ENCODE measurements around the gene CA6. TPM values are rescaled to one million over a fixed set of nuclear protein-coding genes. Genes with fewer than 3 reads are reported as not detected.

Gene CA6
- total RNA-seq, 1 experiment from 2014 or later = not detected

DNA sequence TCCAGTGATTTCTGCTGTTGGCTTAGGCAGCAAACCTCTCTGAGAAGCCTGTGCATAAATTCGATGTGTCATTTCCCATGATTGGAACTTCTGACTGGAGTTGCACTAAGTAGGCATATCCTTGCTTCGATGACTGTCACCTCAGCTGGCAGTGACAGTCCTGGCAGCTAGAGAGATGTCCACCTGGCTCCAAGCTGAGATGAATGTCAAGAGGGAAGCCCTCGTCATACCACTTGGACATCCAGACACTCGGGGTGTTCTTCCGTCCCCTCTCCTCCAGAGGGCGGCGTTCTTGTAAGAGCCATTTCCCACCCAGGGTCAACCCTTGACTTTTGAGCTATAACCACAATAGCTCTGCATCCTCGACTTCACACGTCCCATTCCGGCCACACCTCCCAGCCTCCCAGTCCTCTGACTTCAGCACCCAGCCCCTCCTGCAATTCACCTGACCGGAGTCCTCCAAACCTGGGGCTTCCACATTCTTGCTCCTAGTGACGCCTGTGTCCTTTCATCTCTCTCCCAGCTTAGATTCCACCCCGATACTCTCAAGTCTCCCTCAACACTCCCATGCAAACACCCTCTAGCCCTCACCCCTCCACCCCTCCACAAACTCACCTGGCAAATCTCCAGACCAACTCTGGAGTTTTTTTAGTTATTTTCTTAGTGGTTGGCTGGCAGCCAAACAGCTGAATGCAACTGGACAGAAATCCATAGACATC lies 17.3 kb downstream of the CA6 start:
- no peak overlapping the region for H3K18ac ChIP-seq (ENCODE audit: insufficient read length, low read depth, low read length)
- Mint-ChIP-seq H3K4me1 (peaks cover 4 to 8% of the 10 kb centered on the region in 2 experiments), H3K4me3 (no peak overlapping the region), H3K9me3 (no peaks in the 10 kb centered on the region; a peak in 1 of 5 replicates), H3K36me3 (ENCODE audit: insufficient read depth in 1 of 3, low read depth in 3 of 3) (no peaks in the 10 kb centered on the region), H3K27ac (no peak overlapping the region), H3K27me3 (ENCODE audit: low read depth) (peaks cover 3% of the 10 kb centered on the region)
- no peak overlapping the region for H2BK5ac ChIP-seq (ENCODE audit: insufficient read length, low read length)
- no peak overlapping the region for H2BK120ac ChIP-seq (ENCODE audit: low read depth, low read length, poor library complexity, severe bottlenecking)
- TF ChIP-seq, protein P1, sequence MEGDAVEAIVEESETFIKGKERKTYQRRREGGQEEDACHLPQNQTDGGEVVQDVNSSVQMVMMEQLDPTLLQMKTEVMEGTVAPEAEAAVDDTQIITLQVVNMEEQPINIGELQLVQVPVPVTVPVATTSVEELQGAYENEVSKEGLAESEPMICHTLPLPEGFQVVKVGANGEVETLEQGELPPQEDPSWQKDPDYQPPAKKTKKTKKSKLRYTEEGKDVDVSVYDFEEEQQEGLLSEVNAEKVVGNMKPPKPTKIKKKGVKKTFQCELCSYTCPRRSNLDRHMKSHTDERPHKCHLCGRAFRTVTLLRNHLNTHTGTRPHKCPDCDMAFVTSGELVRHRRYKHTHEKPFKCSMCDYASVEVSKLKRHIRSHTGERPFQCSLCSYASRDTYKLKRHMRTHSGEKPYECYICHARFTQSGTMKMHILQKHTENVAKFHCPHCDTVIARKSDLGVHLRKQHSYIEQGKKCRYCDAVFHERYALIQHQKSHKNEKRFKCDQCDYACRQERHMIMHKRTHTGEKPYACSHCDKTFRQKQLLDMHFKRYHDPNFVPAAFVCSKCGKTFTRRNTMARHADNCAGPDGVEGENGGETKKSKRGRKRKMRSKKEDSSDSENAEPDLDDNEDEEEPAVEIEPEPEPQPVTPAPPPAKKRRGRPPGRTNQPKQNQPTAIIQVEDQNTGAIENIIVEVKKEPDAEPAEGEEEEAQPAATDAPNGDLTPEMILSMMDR (conservative IDR thresholded peaks at IDR 0.05) = peak; percentile 78
- no peak overlapping the region for H2BK15ac ChIP-seq (ENCODE audit: low read depth, low read length)
- H4K5ac ChIP-seq (ENCODE audit: insufficient read length, low read depth, low read length) = no peak overlapping the region
- no peak overlapping the region for H2AK5ac ChIP-seq (ENCODE audit: insufficient read length, low read length)
- H3K14ac ChIP-seq (ENCODE audit: insufficient read depth, low read length) = no peak overlapping the region; the same call in 1 of the 2 replicates
- peak; percentile 90 for DNase-seq
- WGBS (ENCODE audit: extremely low coverage, insufficient read length, low lambda C conversion rate) = no CpG with 5 or more reads among the region's 13 CpGs
- no peaks in the 10 kb centered on the region for H3K79me2 ChIP-seq (ENCODE audit: insufficient read depth, low read length)
- H3K56ac ChIP-seq (ENCODE audit: insufficient read length, low read depth, low read length) = no peak overlapping the region
- H4K8ac ChIP-seq (replicated peaks; ENCODE audit: insufficient read length, low read depth, low read length) = no peak overlapping the region
- no peak overlapping the region for H2AFZ ChIP-seq (ENCODE audit: low read length)
- no peak overlapping the region for H4K91ac ChIP-seq (ENCODE audit: insufficient read length, low read depth, low read length)
- no peak overlapping the region for H3K4me2 ChIP-seq (ENCODE audit: insufficient read depth, insufficient read length, low read length)
- no peaks in the 10 kb centered on the region for H3K4me1 ChIP-seq (ENCODE audit: insufficient read depth, low read length)
- no peaks in the 10 kb centered on the region for H3K79me1 ChIP-seq (ENCODE audit: insufficient read depth, low read depth, low read length, poor library complexity, severe bottlenecking)
- H3K9ac ChIP-seq (ENCODE audit: extremely low read depth, insufficient read length, low read length) = no peak overlapping the region
- H2BK12ac ChIP-seq (ENCODE audit: insufficient read length, low read depth, low read length) = no peak overlapping the region
- no peaks in the 10 kb centered on the region for H4K20me1 ChIP-seq (ENCODE audit: control insufficient read depth, insufficient read depth, insufficient read length)
- H3K27me3 ChIP-seq (ENCODE audit: insufficient read depth, low read length) = no peaks in the 10 kb centered on the region
- no peak overlapping the region for H3K23ac ChIP-seq (ENCODE audit: insufficient read length, low read depth, low read length)
- H3K9me3 ChIP-seq (ENCODE audit: control insufficient read depth, low read depth, low read length) = no peaks in the 10 kb centered on the region
- H3K4ac ChIP-seq (ENCODE audit: low read depth, low read length) = no peak overlapping the region
- H3K23me2 ChIP-seq (ENCODE audit: insufficient read length, low read depth, low read length, poor library complexity, severe bottlenecking) = no peaks in the 10 kb centered on the region
- no peak overlapping the region for H2BK20ac ChIP-seq (ENCODE audit: low read depth, low read length, poor library complexity, severe bottlenecking)
- H3T11ph ChIP-seq (ENCODE audit: low read length) = no peak overlapping the region
- H3K27ac ChIP-seq (ENCODE audit: insufficient read length, low read depth, low read length) = no peak overlapping the region

Measured in H9 (cell line).